Measurements from ENCODE around the gene SLC26A3. TPM values are rescaled to one million over a fixed set of nuclear protein-coding genes. Genes with fewer than 3 reads are reported as not detected.
A peak's percentile ranks its signal among the peaks of the same experiment; 100 is the strongest.

The SLC26A3 gene
- total RNA-seq, 4 donors from 2014 or later: 12.7 TPM; not detected in 3

GRCh38 chr7:107847168-107847835, 44.3 kb upstream of the SLC26A3 start:
- TF ChIP-seq POLR2A (IDR thresholded peaks at IDR 0.05) (no peak), CTCF (IDR thresholded peaks at IDR 0.05 in 4 of 5, conservative IDR thresholded peaks at IDR 0.05 in 1 of 5) (no peak)
- Histone ChIP-seq H3K36me3 (no peaks in the 10 kb centered on the region), H3K27me3 (no peaks in the 10 kb centered on the region), H3K4me3 (no peak overlapping the region), H3K4me1 (peaks cover 17 to 27% of the 10 kb centered on the region in 2 donors), H3K27ac (peak overlapping the region in 1 of 4 donors; percentile 82), H3K9me3 (no peaks in the 10 kb centered on the region)
- intact Hi-C loops (cut with DNase I; ENCODE audit: low total_unique reads): no loop called here
- ATAC-seq: no peak
- in situ Hi-C loops (cut with MboI; ENCODE audit: low sequenced_read_pairs in 4 of 4): no loop called here
- no peak for DNase-seq

- DNase-seq: no peak
- intact Hi-C loops (cut with DNase I; ENCODE audit: low total_unique reads) (no loop called here), in situ Hi-C loops (cut with MboI; ENCODE audit: low sequenced_read_pairs in 4 of 4) (no loop called here)
- no peaks in the 10 kb centered on the region for H3K9me3 ChIP-seq
- H3K27me3 ChIP-seq: no peaks in the 10 kb centered on the region
- H3K4me1 ChIP-seq: peaks cover 17 to 27% of the 10 kb centered on the region in 2 donors
- H3K4me3 ChIP-seq: no peak overlapping the region
- H3K36me3 ChIP-seq: no peaks in the 10 kb centered on the region
- no peak for TF ChIP-seq CTCF (IDR thresholded peaks at IDR 0.05 in 4 of 5, conservative IDR thresholded peaks at IDR 0.05 in 1 of 5)
- no peak for TF ChIP-seq POLR2A (IDR thresholded peaks at IDR 0.05)
- peak overlapping the region; percentile 51 to 82 (median 70) for H3K27ac ChIP-seq
- ATAC-seq: peak in 1 of 2 donors; percentile 69
Measured at GRCh38 chr7:107846324-107846723, 43.3 kb upstream of the SLC26A3 start.

- H3K4me1 ChIP-seq: peaks cover 17 to 27% of the 10 kb centered on the region in 2 donors
- TF ChIP-seq POLR2A (IDR thresholded peaks at IDR 0.05): no peak
- no peak for TF ChIP-seq CTCF (IDR thresholded peaks at IDR 0.05 in 4 of 5, conservative IDR thresholded peaks at IDR 0.05 in 1 of 5)
- in situ Hi-C loops (cut with MboI; ENCODE audit: low sequenced_read_pairs in 4 of 4) (no loop called here), intact Hi-C loops (cut with DNase I; ENCODE audit: low total_unique reads) (no loop called here)
- no peaks in the 10 kb centered on the region for H3K36me3 ChIP-seq
- ATAC-seq: no peak
- no peak overlapping the region for H3K27ac ChIP-seq
- H3K27me3 ChIP-seq: no peaks in the 10 kb centered on the region
- H3K9me3 ChIP-seq: no peaks in the 10 kb centered on the region
- DNase-seq: no peak
- H3K4me3 ChIP-seq: no peak overlapping the region
Measured at GRCh38 chr7:107843184-107843583, 40.2 kb upstream of the SLC26A3 start.

- Histone ChIP-seq H3K27ac (no peak overlapping the region), H3K9me3 (no peaks in the 10 kb centered on the region), H3K4me3 (no peak overlapping the region), H3K36me3 (no peaks in the 10 kb centered on the region), H3K4me1 (peaks cover 17 to 27% of the 10 kb centered on the region in 2 donors), H3K27me3 (no peaks in the 10 kb centered on the region)
- intact Hi-C loops (cut with DNase I; ENCODE audit: low total_unique reads) (no loop called here), in situ Hi-C loops (cut with MboI; ENCODE audit: low sequenced_read_pairs in 4 of 4) (no loop called here)
- no peak for TF ChIP-seq POLR2A (IDR thresholded peaks at IDR 0.05)
- no peak for TF ChIP-seq CTCF (IDR thresholded peaks at IDR 0.05 in 4 of 5, conservative IDR thresholded peaks at IDR 0.05 in 1 of 5)
- DNase-seq (no peak), ATAC-seq (no peak)
Measured at GRCh38 chr7:107842213-107842612, 39.2 kb upstream of the SLC26A3 start.
